ENCODE results near the gene YWHAH. TPM values are rescaled to one million over a fixed set of nuclear protein-coding genes. Genes with fewer than 3 reads are reported as not detected.

YWHAH gene
- total RNA-seq, 1 donor from 2014 or later, result 67.2 TPM

GRCh38 chr22:31937341-31937740, 7.0 kb upstream of the YWHAH start:
- Histone ChIP-seq H3K9me3 (replicated peaks) (no peaks in the 10 kb centered on the region), H3K27ac (replicated peaks) (no peak overlapping the region), H3K27me3 (ENCODE audit: low read depth) (no peaks in the 10 kb centered on the region), H3K4me3 (no peak overlapping the region), H3K36me3 (no peaks in the 10 kb centered on the region), H3K4me1 (peaks cover 17% of the 10 kb centered on the region)
- no peak for DNase-seq
- no peak for TF ChIP-seq CTCF (IDR thresholded peaks at IDR 0.05; ENCODE audit: borderline replicate concordance)
- intact Hi-C loops (cut with micrococcal nuclease), result no loop called here

- peaks cover 8% of the 10 kb centered on the region for H3K4me1 ChIP-seq
- no peak for DNase-seq
- H3K27me3 ChIP-seq (ENCODE audit: low read depth), result no peaks in the 10 kb centered on the region
- no peaks in the 10 kb centered on the region for H3K9me3 ChIP-seq (replicated peaks)
- H3K36me3 ChIP-seq, result no peaks in the 10 kb centered on the region
- no peak for TF ChIP-seq CTCF (IDR thresholded peaks at IDR 0.05; ENCODE audit: borderline replicate concordance)
- intact Hi-C loops (cut with micrococcal nuclease), result no loop called here
- H3K27ac ChIP-seq (replicated peaks), result no peak overlapping the region
- H3K4me3 ChIP-seq, result no peak overlapping the region
These were observed 6.0 kb upstream of the YWHAH start for GRCh38 chr22:31938296-31938695.

GRCh38 chr22:31940506-31940905, 3.8 kb upstream of the YWHAH start:
- Histone ChIP-seq H3K27ac (replicated peaks) (no peak overlapping the region), H3K9me3 (replicated peaks) (no peaks in the 10 kb centered on the region), H3K4me3 (no peak overlapping the region), H3K27me3 (ENCODE audit: low read depth) (no peaks in the 10 kb centered on the region), H3K4me1 (peaks cover 22% of the 10 kb centered on the region), H3K36me3 (no peaks in the 10 kb centered on the region)
- intact Hi-C loops (cut with micrococcal nuclease), result no loop called here
- no peak for TF ChIP-seq CTCF (IDR thresholded peaks at IDR 0.05; ENCODE audit: borderline replicate concordance)
- DNase-seq, result no peak

GRCh38 chr22:31942091-31942490, 2.2 kb upstream of the YWHAH start:
- intact Hi-C loops (cut with micrococcal nuclease), result no loop called here
- no peak for TF ChIP-seq CTCF (IDR thresholded peaks at IDR 0.05; ENCODE audit: borderline replicate concordance)
- no peak overlapping the region for H3K4me3 ChIP-seq

GRCh38 chr22:31943206-31943977, 943 bp upstream of the YWHAH start:
- intact Hi-C loops (cut with micrococcal nuclease), result no loop called here
- no peak for DNase-seq

More at GRCh38 chr22:31942091-31942490, 2.2 kb upstream of the YWHAH start:
- peaks cover 31% of the 10 kb centered on the region for H3K4me1 ChIP-seq
- H3K27me3 ChIP-seq (ENCODE audit: low read depth), result no peaks in the 10 kb centered on the region
- no peaks in the 10 kb centered on the region for H3K36me3 ChIP-seq
- H3K27ac ChIP-seq (replicated peaks), result no peak overlapping the region
- no peaks in the 10 kb centered on the region for H3K9me3 ChIP-seq (replicated peaks)
- no peak for DNase-seq

More at GRCh38 chr22:31943206-31943977, 943 bp upstream of the YWHAH start:
- Histone ChIP-seq H3K4me3 (peak overlapping the region; percentile 94), H3K27ac (replicated peaks) (peak overlapping the region; percentile 100), H3K27me3 (ENCODE audit: low read depth) (no peaks in the 10 kb centered on the region), H3K36me3 (peaks cover 4% of the 10 kb centered on the region), H3K4me1 (peaks cover 41% of the 10 kb centered on the region), H3K9me3 (replicated peaks) (no peaks in the 10 kb centered on the region)
- no peak for TF ChIP-seq CTCF (IDR thresholded peaks at IDR 0.05; ENCODE audit: borderline replicate concordance)
